ENCODE data around the gene RYR2.

DNA sequence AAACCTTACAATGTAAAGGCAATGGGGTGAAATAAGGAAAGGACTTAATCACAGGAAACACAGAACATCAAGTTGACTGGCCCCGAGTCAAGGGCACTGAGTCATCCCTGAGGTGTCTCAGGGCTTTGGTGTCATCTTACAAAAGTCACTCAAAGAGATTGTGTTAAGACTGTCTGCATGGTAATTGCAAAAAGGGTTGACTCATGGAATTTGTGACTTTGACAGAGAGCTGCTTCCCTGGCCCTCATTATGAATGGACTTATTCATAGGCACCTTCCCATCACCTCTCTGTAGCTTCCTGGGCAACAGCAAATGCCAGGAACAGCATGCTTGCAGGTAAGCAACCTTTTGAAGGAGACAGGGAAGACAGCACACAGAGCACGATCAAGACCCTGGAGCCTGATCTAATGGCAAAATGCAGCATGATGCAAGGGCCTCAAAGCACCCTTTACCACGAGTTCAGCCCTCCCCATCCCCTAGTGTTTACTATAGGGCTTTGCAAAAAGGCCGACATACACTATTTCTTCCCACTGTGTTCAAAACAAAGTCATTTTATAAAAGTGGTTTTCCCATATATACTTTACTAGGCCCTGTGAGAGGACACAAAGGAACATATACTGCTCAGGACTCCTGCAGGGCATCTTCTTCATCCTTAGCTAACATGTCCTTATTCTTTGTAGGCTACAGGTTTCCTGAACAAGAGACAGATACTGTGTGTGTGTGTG, 831.7 kb downstream of the RYR2 start:
- TF ChIP-seq, protein P1, sequence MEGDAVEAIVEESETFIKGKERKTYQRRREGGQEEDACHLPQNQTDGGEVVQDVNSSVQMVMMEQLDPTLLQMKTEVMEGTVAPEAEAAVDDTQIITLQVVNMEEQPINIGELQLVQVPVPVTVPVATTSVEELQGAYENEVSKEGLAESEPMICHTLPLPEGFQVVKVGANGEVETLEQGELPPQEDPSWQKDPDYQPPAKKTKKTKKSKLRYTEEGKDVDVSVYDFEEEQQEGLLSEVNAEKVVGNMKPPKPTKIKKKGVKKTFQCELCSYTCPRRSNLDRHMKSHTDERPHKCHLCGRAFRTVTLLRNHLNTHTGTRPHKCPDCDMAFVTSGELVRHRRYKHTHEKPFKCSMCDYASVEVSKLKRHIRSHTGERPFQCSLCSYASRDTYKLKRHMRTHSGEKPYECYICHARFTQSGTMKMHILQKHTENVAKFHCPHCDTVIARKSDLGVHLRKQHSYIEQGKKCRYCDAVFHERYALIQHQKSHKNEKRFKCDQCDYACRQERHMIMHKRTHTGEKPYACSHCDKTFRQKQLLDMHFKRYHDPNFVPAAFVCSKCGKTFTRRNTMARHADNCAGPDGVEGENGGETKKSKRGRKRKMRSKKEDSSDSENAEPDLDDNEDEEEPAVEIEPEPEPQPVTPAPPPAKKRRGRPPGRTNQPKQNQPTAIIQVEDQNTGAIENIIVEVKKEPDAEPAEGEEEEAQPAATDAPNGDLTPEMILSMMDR (IDR thresholded peaks at IDR 0.05) = no peak
- TF ChIP-seq POLR2A (IDR thresholded peaks at IDR 0.05) = no peak
